Endothelial cell (in vitro differentiated cells): ENCODE data around the gene RAPGEF5. TPM values are rescaled to one million over a fixed set of nuclear protein-coding genes. Genes with fewer than 3 reads are reported as not detected.

Experiments
- DNase-seq: peaks from one replicate; pipeline ENCODE4 v3.0.0; 2021; ENCODE audit warnings: low spot score
- H3K27ac Mint-ChIP-seq: one replicate; pipeline ENCODE4 v1.8.0; 2021; ENCODE audit warnings: mixed read lengths, inconsistent platforms; ENCODE audit not compliant: unreplicated experiment
- H3K27me3 Mint-ChIP-seq: one replicate; pipeline ENCODE4 v1.8.0; 2021; ENCODE audit warnings: mild to moderate bottlenecking, moderate library complexity, mixed read lengths, inconsistent platforms; ENCODE audit not compliant: unreplicated experiment
- H3K36me3 Mint-ChIP-seq: one replicate; pipeline ENCODE4 v1.8.0; 2021; ENCODE audit warnings: mild to moderate bottlenecking, low read depth, mixed read lengths, inconsistent platforms; ENCODE audit not compliant: unreplicated experiment
- H3K4me1 Mint-ChIP-seq: one replicate; pipeline ENCODE4 v1.8.0; 2021; ENCODE audit warnings: mild to moderate bottlenecking, mixed read lengths, inconsistent platforms; ENCODE audit not compliant: unreplicated experiment
- H3K4me3 Mint-ChIP-seq: one replicate; pipeline ENCODE4 v1.8.0; 2021; ENCODE audit warnings: mild to moderate bottlenecking, mixed read lengths, inconsistent platforms; ENCODE audit not compliant: unreplicated experiment
- H3K9me3 Mint-ChIP-seq: one replicate; pipeline ENCODE4 v1.8.0; 2021; ENCODE audit warnings: mixed read lengths, inconsistent platforms; ENCODE audit not compliant: unreplicated experiment
- CTCF ChIP-seq: fragments of 200-600 bp; sonication (generic); IDR thresholded peaks from one replicate; pipeline ENCODE4 v1.5.0; 2021; ENCODE audit warnings: antibody characterized with exemption; ENCODE audit not compliant: unreplicated experiment
- total RNA-seq: library from RNA; stranded (reverse); fragmentation: NEBNext Ultra II Directional; extraction: Animal tissue kit (Norgen Biotek cat#: 25700); gene quantifications from one replicate; pipeline ENCODE4 v1.2.1, GENCODE V29; 2021; ENCODE audit not compliant: unreplicated experiment

The RAPGEF5 gene
- total RNA-seq, 1 donor from 2014 or later = 135 TPM

- Mint-ChIP-seq H3K9me3 (no peaks in the 10 kb centered on the region), H3K27ac (no peak overlapping the region), H3K27me3 (peaks cover 4% of the 10 kb centered on the region), H3K4me1 (peaks cover 4% of the 10 kb centered on the region), H3K36me3 (peaks cover 4% of the 10 kb centered on the region), H3K4me3 (no peak overlapping the region)
- DNase-seq = no peak
- no peak for TF ChIP-seq CTCF
Observed at GRCh38 chr7:22361320-22361719, 4.4 kb upstream of the RAPGEF5 start.

GRCh38 chr7:22358820-22359697 lies 2.1 kb upstream of the RAPGEF5 start:
- Mint-ChIP-seq H3K4me3 (no peak overlapping the region), H3K27ac (no peak overlapping the region), H3K27me3 (peaks cover 4% of the 10 kb centered on the region), H3K9me3 (peaks cover 3% of the 10 kb centered on the region), H3K4me1 (peaks cover 20% of the 10 kb centered on the region), H3K36me3 (peaks cover 15% of the 10 kb centered on the region)
- DNase-seq = no peak
- TF ChIP-seq CTCF = no peak

- peaks cover 20% of the 10 kb centered on the region for H3K4me1 Mint-ChIP-seq
- TF ChIP-seq CTCF = no peak
- peak overlapping the region; percentile 75 for H3K27ac Mint-ChIP-seq
- peaks cover 3% of the 10 kb centered on the region for H3K9me3 Mint-ChIP-seq
- peak overlapping the region; percentile 96 for H3K4me3 Mint-ChIP-seq
- H3K27me3 Mint-ChIP-seq = peaks cover 4% of the 10 kb centered on the region
- peaks cover 20% of the 10 kb centered on the region for H3K36me3 Mint-ChIP-seq
- peak; percentile 3 for DNase-seq
Observed at GRCh38 chr7:22357311-22358175, 589 bp upstream of the RAPGEF5 start.

GRCh38 chr7:22356010-22356691 lies 803 bp downstream of the RAPGEF5 start:
- no peak overlapping the region for H3K27ac Mint-ChIP-seq
- no peak for TF ChIP-seq CTCF
- peak; percentile 37 for DNase-seq
- peak overlapping the region; percentile 92 for H3K4me3 Mint-ChIP-seq
- H3K36me3 Mint-ChIP-seq = peaks cover 27% of the 10 kb centered on the region
- H3K27me3 Mint-ChIP-seq = peaks cover 7% of the 10 kb centered on the region
- peaks cover 3% of the 10 kb centered on the region for H3K9me3 Mint-ChIP-seq
- H3K4me1 Mint-ChIP-seq = peaks cover 25% of the 10 kb centered on the region
